ENCODE results near the gene ZNF366.
A peak's percentile ranks its signal among the peaks of the same experiment; 100 is the strongest.

Gene ZNF366, protein sequence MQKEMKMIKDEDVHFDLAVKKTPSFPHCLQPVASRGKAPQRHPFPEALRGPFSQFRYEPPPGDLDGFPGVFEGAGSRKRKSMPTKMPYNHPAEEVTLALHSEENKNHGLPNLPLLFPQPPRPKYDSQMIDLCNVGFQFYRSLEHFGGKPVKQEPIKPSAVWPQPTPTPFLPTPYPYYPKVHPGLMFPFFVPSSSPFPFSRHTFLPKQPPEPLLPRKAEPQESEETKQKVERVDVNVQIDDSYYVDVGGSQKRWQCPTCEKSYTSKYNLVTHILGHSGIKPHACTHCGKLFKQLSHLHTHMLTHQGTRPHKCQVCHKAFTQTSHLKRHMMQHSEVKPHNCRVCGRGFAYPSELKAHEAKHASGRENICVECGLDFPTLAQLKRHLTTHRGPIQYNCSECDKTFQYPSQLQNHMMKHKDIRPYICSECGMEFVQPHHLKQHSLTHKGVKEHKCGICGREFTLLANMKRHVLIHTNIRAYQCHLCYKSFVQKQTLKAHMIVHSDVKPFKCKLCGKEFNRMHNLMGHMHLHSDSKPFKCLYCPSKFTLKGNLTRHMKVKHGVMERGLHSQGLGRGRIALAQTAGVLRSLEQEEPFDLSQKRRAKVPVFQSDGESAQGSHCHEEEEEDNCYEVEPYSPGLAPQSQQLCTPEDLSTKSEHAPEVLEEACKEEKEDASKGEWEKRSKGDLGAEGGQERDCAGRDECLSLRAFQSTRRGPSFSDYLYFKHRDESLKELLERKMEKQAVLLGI

DNA sequence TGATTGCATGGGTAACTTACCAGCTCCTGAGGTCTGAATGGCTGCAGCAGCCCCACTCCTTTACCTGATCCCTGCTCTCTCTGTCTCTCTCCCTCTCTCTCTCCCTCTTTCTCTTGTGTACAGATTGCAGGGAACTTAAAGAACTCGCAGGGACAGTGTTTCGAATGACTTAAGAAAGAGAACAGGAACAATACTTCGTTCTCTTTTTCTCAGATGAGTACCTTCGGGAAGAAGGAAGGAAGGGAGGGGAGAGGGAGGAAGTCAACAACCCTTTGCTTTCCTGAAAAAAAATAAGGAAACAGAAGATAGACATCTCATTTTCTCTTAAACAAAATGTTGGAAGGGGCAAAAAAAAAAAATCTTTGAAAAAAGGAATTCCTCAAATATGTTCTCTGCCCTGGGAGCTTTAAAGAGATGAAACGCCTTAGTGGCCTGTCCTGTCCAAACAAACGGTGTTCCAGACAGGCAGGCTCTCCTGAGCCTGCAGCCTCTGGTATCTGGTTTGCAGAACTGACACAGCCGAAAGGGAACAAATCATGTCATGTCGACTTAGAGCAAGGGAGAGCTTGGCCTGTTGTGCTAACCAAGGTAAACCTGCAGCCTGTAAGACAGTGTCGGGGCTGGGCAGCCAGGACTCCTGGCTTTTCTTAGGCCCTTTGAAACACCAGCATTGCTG, at the start of gene ZNF366:
Gene ZNF366, minus strand, starts transcription at position 180 of the 676 bp plus-strand sequence. CDS start 45,914 bp downstream, outside the sequence.
- no peak for DNase-seq

DNA sequence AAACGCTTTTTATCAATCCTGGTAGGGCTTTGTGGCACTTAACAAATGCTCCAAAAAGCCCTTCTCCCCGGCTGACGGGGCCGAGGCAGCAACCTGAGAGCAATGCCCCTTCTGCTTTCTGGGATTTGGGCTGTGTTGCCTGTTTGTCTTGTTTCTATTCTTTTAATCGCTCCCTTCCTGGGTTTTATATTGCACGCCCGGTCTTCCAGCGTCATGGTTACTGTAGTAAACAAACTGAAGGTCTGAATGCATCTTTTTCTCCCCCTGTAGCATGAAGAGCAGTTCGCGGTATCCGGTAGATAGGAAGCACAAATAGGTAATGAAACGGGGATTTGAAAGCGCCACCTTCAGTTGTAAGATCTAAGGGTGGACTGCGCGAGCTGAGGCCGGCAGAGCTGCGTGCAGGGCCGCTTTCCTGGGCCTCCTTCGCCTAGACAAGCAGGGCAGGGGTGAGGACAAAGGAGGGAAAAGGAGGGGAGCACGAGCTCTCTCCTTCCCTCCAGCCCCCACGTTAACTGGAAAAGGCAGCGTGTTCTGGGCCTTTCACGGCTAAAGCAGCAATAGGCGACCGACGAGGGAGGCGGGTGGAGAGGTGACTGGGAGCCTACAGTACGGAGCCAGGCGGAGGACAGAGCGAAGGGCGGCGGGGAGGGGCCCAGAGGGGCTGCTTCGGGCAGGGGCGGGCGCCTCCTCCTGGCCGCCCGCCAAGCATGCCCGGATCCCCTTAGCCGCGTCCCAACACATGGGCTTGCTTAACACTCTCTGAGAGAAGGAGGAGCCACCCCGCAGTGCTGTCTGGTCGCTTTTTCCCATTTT, 49.3 kb upstream of the ZNF366 start:
- peak in 32 of 51 donors; percentile 5 to 76 (median 38) for DNase-seq

DNA sequence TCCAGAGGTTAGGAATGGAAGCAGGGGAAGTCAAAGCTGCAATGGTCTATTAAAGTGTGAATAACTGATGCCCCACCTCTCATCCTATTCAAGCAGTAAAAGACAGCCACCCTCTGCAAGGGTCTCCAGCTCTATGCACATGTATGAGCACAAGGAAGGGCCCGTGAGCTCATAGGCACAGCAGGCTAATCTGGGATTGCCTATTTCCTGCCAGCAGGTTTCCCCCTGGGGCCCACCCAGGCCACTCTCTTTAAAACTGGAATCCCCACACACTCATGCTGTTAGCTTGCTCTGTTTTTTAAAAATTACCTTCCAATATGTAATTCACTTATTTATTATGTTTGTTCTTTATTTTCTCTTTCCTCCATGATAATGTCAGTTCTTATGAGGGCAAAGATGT, 48.7 kb upstream of the ZNF366 start:
- no peak for DNase-seq

DNA sequence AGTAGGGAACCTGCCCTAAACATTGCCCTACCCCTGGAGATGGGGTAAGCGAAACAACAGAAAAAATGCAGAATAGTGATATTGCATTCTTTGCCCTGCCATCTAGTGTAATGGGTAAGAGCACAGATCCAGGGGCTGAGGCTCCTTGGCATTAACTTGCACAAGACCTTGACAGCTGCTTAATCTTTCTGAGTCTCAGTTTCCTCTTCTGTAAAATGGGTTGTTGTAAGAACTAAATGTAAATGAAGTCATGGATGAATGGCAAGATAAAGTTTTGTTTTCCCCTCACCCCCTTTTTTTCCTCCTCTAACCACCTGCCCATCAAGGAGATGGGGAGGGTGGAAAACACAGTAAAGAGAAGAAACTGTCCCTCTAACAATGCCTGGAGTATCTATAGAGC, 47.7 kb upstream of the ZNF366 start:
- DNase-seq, result no peak

DNA sequence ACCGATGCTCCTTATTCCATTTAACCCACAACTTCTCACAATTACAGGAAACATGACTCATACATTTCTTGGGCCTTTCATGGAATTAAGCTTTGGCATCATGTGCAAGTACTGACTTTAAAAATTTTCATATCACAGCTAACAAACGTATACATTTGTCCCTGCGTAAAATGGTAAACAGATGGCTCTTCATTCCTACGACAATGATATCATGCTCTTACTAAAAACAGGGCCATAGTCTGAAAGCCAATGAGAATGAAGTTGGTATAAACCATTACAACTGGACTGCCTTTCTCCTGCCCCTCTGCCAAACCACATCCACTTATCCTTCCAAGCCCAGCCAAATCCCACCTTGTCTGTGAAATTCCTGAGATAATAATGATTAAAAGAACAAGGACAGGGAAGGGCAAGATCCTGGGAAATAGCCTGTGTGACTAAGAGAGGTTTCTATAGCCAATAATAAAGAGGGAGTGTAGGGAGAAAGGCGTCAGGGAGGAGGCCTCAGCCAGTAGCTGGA, 44.9 kb upstream of the ZNF366 start:
- no peak for DNase-seq

DNA sequence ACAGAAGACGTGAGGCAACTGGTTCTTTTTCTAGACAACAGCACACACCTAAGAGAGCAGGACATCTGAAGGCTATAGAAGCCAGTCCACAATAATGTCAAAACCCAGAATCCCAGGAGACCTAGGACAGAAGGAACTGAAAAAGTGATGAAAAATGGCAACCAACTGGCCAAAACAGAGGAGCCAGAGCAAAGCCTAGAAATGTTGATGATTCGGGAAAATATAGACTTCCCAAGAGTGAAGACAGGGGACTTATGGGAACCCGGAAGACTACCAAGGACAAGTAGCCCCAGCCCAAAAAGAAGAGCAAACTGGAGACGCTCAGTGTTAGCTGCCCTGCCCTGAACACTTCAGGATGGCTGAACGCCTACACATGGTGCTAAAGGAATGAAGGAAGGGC, 43.4 kb upstream of the ZNF366 start:
- DNase-seq, result no peak

DNA sequence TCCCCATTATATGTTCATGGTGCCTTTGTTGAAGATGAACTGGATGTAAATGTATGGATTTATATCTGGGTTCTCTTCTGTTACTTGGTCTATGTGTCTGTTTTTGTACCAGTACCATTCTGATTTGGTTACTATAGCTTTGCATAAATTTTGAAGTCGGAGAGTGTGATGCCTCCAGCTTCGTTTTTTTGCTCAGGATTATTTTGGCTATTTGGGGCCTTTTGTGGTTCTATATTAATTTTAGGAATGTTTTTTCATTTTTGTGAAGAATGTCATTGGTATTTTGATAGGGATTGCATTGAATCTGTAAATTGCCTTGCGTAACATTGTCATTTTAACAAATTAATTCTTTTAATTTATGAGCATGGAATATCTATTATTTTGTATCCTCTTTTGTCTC, 36.6 kb upstream of the ZNF366 start:
- DNase-seq, result no peak

DNA sequence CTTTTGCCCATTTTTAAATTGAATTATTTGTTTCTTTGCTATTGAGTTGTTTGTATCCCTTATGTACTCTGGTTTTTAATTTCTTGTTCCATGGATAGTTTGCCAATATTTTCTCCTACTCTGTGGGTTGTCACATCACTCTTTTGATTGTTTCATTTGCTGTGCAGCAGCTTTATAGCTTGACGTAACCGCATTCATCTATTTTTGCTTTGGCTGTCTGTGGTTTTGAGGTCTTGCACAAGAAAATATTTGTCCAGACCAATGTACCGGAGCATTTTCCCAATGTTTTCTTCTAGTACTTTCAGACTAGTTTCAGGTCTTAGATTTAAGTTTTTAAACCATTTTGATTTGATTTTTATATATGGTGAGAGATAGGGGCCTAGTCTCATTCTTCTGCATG, 36.2 kb upstream of the ZNF366 start:
- DNase-seq, result no peak

DNA sequence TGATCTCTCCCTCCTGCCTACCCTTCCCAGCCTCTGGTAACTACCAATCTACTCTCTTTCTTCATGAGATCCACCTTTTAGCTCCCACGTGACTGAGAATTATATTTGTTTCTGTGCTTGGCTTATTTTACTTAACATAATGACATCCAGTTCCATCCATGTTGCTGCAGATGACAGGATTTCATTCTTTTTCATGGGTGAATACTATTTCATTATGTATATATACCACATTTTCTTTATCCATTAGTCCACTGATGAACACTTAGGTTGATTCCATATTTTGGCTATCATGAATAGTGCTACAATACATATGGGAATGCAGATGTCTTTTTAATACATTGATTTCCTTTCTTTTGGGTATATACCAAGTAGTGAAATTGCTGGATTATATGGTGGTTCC, 35.5 kb upstream of the ZNF366 start:
- DNase-seq, result no peak

DNA sequence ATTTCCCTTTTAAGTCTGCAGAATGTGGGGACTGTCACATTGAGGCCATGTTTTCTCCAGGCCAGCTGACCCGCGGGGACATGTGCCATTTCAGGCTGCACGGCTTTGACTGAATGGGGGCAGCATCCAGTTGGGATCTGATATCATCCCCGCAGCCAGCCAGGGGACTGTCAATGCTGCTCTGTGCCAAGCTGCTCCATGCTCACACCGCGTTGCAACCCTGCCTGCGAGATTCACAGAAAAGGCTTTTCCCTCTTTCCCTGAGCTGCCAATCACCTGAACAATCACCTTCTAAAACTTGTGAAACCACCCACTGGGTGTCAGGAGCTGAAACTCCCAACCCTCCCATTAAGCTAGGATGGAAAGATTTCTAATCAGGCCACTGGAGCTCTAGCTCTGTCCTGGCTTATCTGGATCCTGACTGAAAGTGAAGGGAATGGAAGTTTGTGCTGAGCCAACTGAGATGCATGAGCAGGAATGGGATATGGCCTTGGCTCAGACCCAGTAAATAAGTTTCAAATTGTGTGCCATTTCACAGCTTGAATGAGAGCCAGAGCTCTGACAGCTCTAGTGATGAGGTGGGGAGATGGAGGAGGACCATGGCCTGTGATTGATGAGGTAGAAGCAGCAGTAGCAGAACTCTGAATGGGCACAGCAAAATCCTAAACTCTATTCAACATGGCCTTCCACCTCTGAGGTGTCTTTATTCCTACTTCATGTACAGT, 34.5 kb upstream of the ZNF366 start:
- DNase-seq, result peak in 22 of 51 donors; percentile 1 to 76 (median 20)

DNA sequence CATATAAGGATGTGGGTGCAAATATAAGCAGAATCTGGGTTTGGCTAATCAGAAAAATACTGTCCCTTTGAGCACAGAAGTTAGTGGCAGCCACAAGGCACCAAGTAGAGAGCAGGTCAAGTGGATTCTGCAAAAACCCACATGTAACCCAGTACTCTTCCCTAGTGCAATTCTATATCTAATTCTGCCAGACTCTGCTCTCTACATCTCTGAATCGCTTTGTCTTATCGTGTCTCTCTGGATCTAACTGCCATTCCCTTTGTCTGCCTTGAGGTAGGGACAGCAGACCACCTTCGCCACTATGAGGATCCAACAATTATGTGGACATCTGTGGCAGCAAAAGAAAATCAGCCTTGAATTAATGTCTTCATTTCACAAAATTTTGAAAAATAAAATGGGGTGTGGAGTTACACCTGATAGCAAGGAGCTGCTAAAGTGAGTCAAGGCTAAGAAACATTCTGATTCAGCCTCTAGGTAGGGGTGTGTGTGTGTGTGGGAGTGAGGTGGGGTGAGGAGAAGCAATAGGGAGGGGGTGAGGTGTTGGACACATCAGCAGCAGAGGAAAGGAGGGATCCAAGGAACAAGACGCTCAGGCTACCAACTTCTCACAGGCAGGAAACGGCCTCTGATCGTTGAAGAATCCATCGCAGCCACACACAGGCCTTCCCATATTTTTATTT, 33.7 kb upstream of the ZNF366 start:
- DNase-seq, result no peak

DNA sequence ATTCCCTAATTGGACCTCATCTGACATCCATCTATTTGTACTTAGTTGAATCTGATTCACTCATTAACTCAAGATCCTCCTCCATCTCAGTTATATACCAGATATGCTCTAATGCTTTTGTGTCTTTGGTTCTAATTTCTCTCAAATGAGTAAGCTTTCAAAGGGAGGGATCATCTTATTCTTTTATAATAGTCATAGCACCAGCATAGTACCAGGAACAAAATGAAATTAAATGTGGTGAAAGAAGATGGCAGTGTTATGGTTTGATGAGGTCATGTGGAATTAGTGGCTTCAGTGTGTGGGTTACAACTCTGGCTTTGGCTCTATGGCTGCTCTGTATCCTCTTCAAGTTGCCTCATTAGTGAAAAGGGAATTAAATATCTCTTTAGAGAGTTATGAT, 32.5 kb upstream of the ZNF366 start:
- no peak for DNase-seq

DNA sequence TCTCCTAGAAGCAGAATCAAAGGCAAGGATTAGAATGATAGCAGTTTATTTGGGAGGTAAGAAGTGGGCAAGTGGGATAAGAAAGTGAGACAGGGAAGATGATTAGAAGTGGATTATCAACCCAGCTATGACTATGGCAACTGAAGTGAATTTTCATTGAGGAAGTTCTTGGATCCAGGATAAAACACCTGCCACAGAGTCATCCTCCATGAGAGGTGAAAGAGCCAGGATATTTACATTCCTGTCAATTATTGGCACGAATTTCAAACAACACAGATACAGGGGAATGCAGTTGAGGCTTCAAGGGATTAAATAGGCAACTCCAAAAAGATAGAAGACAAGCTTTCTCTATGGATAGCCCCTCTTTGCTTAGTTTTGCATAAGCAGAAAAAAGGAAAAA, 31.8 kb upstream of the ZNF366 start:
- no peak for DNase-seq

DNA sequence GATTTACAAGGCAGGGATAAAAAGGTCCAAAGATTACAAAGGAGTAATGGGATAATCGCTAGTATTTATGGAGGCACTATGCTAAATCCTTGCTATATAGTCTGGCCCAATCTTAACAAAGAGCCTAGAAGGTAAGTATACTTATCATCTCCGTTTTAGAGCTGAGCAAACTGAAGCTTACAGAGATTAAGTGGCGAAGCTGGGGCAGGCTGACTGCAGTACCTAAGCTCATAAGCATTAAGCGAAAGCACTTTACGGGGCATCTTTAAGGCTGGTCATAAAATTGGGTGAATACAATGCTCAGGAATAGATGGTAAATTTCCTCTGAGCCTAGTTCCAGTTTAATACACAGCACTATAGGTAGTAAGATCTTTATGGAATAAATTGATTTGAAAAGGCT, 30.0 kb upstream of the ZNF366 start:
- DNase-seq, result no peak

DNA sequence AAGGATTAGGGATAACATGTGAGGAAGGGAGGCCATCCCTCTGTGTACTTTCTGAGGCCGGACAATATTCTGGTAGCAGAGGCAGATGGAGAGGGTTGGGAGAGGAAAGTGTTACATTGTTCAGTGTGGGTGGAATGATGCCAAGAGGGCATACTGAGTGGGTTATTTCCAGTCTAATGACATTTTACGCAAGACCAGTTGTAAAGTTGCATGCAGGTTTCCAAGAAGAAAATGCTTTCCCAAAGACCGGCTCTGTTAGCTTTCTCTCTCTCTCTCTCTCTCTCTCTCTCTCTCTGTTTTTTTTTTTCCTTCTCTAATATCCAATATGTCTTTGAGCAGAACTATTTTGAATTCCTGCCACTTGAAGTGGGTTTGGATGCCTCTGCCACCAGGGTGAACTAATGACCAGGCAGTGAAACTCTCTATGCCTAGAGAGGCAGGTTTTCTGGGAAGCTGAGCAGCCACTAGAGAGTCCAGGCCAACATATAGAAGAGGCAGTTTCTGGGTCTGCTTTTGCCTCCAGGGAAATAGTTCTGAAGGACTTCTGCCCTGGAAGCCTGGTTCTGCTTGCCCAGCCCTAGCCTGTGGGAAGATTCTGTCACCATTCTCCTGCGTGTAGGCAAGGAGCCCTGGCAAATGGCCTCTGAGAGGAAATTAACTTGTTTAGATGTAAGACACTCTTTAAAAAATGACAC, 24.4 kb upstream of the ZNF366 start:
- no peak for DNase-seq

DNA sequence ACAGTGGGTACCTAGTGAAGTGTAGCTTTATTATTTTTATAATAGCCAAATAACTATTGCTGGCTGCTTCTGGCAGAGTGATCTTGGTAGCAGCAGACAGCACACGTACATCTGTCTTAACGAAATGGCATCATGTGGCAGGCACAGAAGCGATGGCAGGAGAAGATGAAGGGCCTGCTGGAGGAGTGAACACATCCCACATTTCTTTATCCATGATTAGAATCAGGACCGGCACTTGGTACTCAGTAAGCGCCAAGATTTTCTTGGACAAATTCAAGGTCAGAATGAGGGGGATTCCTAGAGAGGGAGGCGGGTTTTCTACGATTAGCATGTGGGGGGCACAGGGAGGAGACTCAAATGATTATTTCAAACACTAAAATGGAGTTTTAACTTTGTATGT, 23.0 kb upstream of the ZNF366 start:
- no peak for DNase-seq

DNA sequence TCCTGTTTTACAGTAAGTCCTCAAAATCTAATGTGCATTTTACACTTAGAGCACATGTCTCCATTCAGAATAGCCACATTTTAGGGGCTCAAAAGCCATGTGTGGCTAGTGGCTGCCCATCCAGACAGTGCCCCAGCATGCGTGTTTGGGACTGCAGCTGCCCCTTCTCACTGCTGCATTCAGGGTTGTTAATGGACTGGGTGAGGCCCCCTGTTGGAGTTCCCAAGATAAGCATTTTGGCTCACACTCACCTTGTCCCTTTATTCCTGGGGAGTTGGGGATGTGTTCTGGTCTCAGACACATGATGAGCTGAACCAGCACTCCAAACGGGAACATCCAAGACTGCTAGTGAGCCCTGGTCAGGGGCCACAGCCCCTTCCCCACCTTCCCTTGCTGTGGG, 22.2 kb upstream of the ZNF366 start:
- no peak for DNase-seq

DNA sequence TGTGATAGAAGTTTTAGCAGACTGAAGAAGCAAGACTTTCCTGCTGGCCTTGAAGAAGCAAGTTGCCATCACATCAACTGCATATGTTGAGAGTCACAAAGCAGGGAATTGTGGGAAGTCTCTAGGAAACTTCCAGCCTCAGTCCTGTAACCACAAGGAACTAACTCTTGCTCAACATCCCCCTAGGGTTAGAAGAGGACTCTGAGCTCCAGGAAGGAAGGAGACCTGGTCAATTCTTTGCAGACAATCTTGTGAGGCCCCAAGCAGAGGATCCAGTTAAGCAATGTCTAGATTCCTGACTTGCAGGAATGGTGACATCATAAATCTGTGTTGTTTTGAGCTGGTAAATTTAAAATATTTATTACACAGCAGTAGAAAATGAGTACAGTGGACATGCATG, 18.6 kb upstream of the ZNF366 start:
- no peak for DNase-seq

DNA sequence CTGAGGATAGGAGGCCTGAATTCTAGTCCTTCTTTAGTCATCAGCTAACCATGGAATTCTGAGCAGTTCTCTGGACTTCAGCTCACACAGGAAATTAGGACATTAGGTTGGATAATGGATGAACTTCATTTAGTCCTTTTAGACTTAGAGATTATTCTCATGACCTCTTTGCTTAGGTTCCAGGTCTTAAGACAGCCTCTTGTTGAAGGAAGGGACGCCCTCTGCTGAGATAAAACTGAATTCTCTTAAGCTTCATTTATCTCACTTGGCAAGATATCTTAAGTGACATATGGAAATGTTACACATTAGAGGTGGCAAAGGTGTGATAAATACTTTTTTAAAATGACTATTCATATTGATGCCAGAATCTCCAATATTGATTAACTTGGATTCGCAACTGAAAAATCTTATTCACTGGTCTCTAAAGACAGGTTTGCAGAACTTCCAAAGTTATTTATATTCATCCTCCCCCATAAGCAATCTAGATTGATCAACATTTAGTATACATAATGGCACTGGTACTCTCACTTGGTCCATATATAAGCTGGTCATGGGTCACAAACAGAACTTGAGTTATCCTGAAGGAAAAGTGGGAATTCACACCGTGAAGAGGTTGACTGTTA, 16.9 kb upstream of the ZNF366 start:
- peak in 1 of 51 donors; percentile 17 for DNase-seq
